Caco-2 (cell line): ENCODE results near the gene TARM1. TPM values are rescaled to one million over a fixed set of nuclear protein-coding genes. Genes with fewer than 3 reads are reported as not detected.
A peak's percentile ranks its signal among the peaks of the same experiment; 100 is the strongest.

Experiments used
- BruUV-seq: library from RNA; stranded (reverse); fragments of 400-500 nt; replicated peaks from 2 replicates; lab custom pipeline; 2021; lab: Mats Ljungman, UMichigan
- CTCF ChIA-PET: fragments of 300-600 bp; sonication (Branson Sonifier 250); formaldehyde crosslinking; loops from one replicate; lab custom pipeline; 2022; ENCODE audit warnings: antibody characterized with exemption; lab: Charles Lee
- POLR2A ChIA-PET: fragments of 300-600 bp; sonication (Branson Sonifier 250); formaldehyde crosslinking; loops from one replicate; lab custom pipeline; 2022; ENCODE audit warnings: antibody characterized with exemption; lab: Charles Lee
- DNase-seq, 2 experiments: peaks; one replicate each; pipeline versions ENCODE4 v3.0.0 to v3.0.0-alpha.2; 2020 to 2022
- H3K27me3 ChIP-seq: replicated peaks from 2 replicates; pipeline ENCODE4 v1.6.0; 2011; ENCODE audit warnings: low read length; ENCODE audit not compliant: control insufficient read depth, insufficient read depth
- H3K36me3 ChIP-seq: 2 replicates; pipeline ENCODE4 v1.5.1; 2011; ENCODE audit warnings: low read length; ENCODE audit not compliant: control insufficient read depth, insufficient read depth
- H3K4me1 ChIP-seq: fragments of 250-450 bp; sonication (Bioruptor Pico); 2 replicates; pipeline ENCODE4 v1.5.1; 2020; ENCODE audit warnings: mild to moderate bottlenecking
- H3K4me3 ChIP-seq: 2 replicates; pipeline ENCODE4 v1.5.1; 2011; ENCODE audit warnings: low read depth, mild to moderate bottlenecking, control low read depth, low read length
- H3K9me3 ChIP-seq: fragments of 250-450 bp; sonication (Bioruptor Pico); 2 replicates; pipeline ENCODE4 v1.5.1; 2020; ENCODE audit warnings: mild to moderate bottlenecking, moderate library complexity
- H3K27ac Mint-ChIP-seq: one replicate; pipeline ENCODE4 v1.8.0; 2022; ENCODE audit warnings: mixed read lengths; ENCODE audit not compliant: unreplicated experiment
- H3K27me3 Mint-ChIP-seq: one replicate; pipeline ENCODE4 v1.8.0; 2022; ENCODE audit warnings: mixed read lengths; ENCODE audit not compliant: insufficient read depth, unreplicated experiment
- H3K36me3 Mint-ChIP-seq: one replicate; pipeline ENCODE4 v1.8.0; 2022; ENCODE audit warnings: mild to moderate bottlenecking, mixed read lengths; ENCODE audit not compliant: insufficient read depth, unreplicated experiment
- H3K4me1 Mint-ChIP-seq: one replicate; pipeline ENCODE4 v1.8.0; 2022; ENCODE audit warnings: low read depth, mixed read lengths; ENCODE audit not compliant: unreplicated experiment
- H3K4me3 Mint-ChIP-seq: one replicate; pipeline ENCODE4 v1.8.0; 2022; ENCODE audit warnings: mild to moderate bottlenecking, moderate library complexity, mixed read lengths; ENCODE audit not compliant: unreplicated experiment
- H3K9me3 Mint-ChIP-seq: one replicate; pipeline ENCODE4 v1.8.0; 2022; ENCODE audit warnings: mixed read lengths; ENCODE audit not compliant: unreplicated experiment
- intact Hi-C: fragments of 100-400 bp; cut with micrococcal nuclease; formaldehyde crosslinking; loops from one replicate; pipeline ENCODE4 v1.10.0; 2022; ENCODE audit not compliant: unreplicated experiment
- total RNA-seq: library from RNA; stranded (reverse); gene quantifications from 2 replicates; pipeline ENCODE4 v1.2.3, GENCODE V29; 2022
- TF ChIP-seq, protein P1 (sequence below), 2 experiments: fragments of 200-600 bp in 1 of 2; IDR thresholded peaks; 1 replicate in 1 of 2; 2 replicates in 1 of 2; pipeline versions ENCODE4 v1.5.1 to v1.8.0; 2011 to 2022; ENCODE audit warnings: antibody characterized with exemption in 1 of 2, control low read depth in 1 of 2, inconsistent platforms in 1 of 2, low read depth in 1 of 2, low read length in 1 of 2, mild to moderate bottlenecking in 1 of 2, moderate library complexity in 1 of 2; ENCODE audit not compliant: insufficient read depth in 1 of 2, severe bottlenecking in 1 of 2, unreplicated experiment in 1 of 2

The TARM1 gene
- total RNA-seq, 1 experiment from 2014 or later: not detected

DNA sequence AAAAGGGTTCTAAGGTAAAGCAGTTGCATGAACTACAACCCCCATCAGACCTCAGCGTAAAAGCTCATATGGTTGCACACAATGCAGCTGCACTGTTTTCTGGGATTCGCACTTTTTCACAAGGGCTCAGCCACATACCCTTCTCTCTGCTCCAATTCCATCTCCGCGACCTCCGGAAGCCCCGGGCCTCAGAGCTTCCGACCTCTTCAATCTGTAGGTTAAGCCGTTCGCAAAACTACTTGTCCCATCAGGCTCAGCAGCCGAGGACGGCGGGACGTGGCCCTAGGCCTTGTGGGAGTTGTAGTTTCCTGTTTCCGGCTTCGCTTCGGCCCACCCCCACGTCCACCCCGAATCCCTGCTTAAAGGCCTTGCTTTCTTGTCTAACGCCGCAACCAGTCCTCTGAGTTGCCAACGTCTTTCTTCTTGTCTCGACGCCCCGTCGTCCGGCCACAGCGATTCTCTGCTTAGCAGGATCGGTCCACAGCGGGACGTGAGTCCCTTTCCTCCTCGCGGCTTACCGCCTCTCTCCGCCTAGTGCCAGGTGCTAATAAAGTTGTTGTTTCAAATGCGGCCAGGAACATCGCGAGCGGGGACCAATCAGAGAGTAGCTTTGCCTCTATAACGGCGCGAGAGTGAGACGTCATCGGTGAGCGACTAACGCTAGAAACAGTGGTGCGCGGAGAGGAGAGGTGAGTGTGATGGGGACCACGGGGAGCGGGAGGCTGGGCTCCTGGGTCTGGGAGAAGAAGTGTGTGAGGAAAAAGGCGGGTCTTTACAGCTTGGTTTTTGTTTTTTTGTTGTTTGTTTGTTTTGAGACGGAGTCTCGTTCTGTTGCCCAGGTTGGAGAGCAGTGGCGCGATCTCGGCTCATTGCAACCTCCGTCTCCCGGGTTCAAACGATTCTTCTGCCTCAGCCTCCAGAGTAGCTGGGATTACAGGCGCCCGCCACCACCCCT is 34.2 kb upstream of the TARM1 start, which contains the start of the genes PRPF31 and TFPT:
PRPF31 (plus strand) TSS at position 646 of the 955 bp plus-strand sequence. CDS start 2,525 bp downstream, outside the sequence.
TFPT (minus strand) TSS at position 549 of the 955 bp plus-strand sequence; CDS start at position 161, 388 bp downstream.
- ChIA-PET POLR2A (interaction anchor here (0.6 to 2.9 kb wide), 5 partner anchors 12 to 74 kb away, joined by 3 to 31 read pairs (median 4); partner anchors contain the start of genes CNOT3, LENG1 and MBOAT7), CTCF (interaction anchor here (0.6 to 1.2 kb wide), 5 partner anchors 9 to 262 kb away, joined by 3 to 5 read pairs (median 3); partner anchors contain the start of gene CNOT3)
- no peaks in the 10 kb centered on the region for H3K27me3 ChIP-seq
- peaks cover 16% of the 10 kb centered on the region for H3K4me1 Mint-ChIP-seq
- 0 out of 2 replicates have a peak, but pooled peaks cover 7% of the 10 kb centered on the region for H3K4me1 ChIP-seq
- TSS peak; percentile 89 for BruUV-seq
- intact Hi-C loops: loop anchor here (1.0 kb wide), 3 partner anchors 13 to 75 kb away; partner anchors contain the start of genes CNOT3 and NDUFA3
- H3K36me3 Mint-ChIP-seq: peaks cover 65% of the 10 kb centered on the region
- peak within 1 kb of the TSS; percentile 43 for H3K4me3 ChIP-seq
- TF ChIP-seq, protein P1, sequence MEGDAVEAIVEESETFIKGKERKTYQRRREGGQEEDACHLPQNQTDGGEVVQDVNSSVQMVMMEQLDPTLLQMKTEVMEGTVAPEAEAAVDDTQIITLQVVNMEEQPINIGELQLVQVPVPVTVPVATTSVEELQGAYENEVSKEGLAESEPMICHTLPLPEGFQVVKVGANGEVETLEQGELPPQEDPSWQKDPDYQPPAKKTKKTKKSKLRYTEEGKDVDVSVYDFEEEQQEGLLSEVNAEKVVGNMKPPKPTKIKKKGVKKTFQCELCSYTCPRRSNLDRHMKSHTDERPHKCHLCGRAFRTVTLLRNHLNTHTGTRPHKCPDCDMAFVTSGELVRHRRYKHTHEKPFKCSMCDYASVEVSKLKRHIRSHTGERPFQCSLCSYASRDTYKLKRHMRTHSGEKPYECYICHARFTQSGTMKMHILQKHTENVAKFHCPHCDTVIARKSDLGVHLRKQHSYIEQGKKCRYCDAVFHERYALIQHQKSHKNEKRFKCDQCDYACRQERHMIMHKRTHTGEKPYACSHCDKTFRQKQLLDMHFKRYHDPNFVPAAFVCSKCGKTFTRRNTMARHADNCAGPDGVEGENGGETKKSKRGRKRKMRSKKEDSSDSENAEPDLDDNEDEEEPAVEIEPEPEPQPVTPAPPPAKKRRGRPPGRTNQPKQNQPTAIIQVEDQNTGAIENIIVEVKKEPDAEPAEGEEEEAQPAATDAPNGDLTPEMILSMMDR (IDR thresholded peaks at IDR 0.05; ENCODE audit: insufficient read depth in 1 of 2, low read depth in 1 of 2, low read length in 1 of 2, severe bottlenecking in 1 of 2, unreplicated experiment in 1 of 2): no peak
- H3K4me3 Mint-ChIP-seq: peak within 1 kb of the TSS; percentile 95
- peak; percentile 95 to 98 for DNase-seq
- H3K36me3 ChIP-seq: peaks cover 3% of the 10 kb centered on the region
- no peaks in the 10 kb centered on the region for H3K27me3 Mint-ChIP-seq
- H3K9me3 ChIP-seq: no peaks in the 10 kb centered on the region
- no peaks in the 10 kb centered on the region for H3K9me3 Mint-ChIP-seq
- peak within 1 kb of the TSS; percentile 96 for H3K27ac Mint-ChIP-seq

DNA sequence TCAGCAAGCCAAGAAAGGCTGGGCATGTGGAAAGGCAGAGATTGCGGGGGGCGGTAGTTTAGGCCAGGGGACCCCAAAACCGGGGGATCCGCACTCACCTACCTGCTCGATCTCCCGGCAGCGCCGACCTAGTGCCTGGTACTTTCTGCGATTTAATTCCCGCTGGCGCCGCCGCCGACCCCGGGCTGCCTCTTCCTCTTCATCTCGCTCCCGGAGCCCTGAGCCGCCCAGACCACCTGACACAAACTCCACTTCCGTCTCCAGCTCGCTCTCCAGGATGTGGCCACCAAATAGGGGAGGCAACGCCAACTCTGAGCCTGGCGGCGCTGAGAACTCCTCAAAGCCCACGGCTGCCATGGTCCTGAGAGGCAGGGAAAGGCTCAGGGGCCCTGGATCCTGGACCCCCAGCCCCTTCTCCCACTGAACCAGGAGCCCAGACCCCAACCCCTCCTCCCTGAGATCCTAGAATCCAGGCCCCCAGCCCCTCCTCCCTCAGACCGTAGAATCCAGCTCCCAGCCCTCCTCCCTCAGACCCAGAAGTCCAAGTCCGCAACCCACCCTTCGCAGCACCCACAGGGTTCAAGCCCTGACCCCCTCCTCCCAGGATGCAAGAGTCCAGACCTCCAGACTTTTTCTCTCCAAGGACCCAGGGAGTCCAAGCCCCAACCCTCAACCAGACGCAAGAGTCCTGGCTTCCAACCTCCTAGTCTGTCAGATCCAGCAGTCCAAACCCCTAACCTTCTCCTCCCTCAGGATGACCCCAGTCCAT is 33.4 kb upstream of the TARM1 start:
- POLR2A ChIA-PET: interaction anchor here (0.6 to 2.9 kb wide), 4 partner anchors 11 to 50 kb away, joined by 3 to 31 read pairs (median 4); partner anchors contain the start of genes CNOT3 and LENG1
- Histone ChIP-seq H3K27me3 (no peaks in the 10 kb centered on the region), H3K4me3 (peak overlapping the region; percentile 43), H3K4me1 (0 out of 2 replicates have a peak, but pooled peaks cover 7% of the 10 kb centered on the region), H3K9me3 (no peaks in the 10 kb centered on the region), H3K36me3 (peaks cover 1% of the 10 kb centered on the region)
- Mint-ChIP-seq H3K4me3 (peak overlapping the region; percentile 95), H3K4me1 (peaks cover 16% of the 10 kb centered on the region), H3K27me3 (no peaks in the 10 kb centered on the region), H3K27ac (peak overlapping the region; percentile 96), H3K9me3 (no peaks in the 10 kb centered on the region), H3K36me3 (peaks cover 65% of the 10 kb centered on the region)
- BruUV-seq: no TSS peak
- intact Hi-C loops: loop anchor here (1.0 kb wide), 3 partner anchors 12 to 76 kb away; partner anchors contain the start of genes CNOT3 and NDUFA3
- no peak for DNase-seq
- TF ChIP-seq, protein P1 (IDR thresholded peaks at IDR 0.05; ENCODE audit: insufficient read depth in 1 of 2, low read depth in 1 of 2, low read length in 1 of 2, severe bottlenecking in 1 of 2, unreplicated experiment in 1 of 2): no peak
- CTCF ChIA-PET: interaction anchor here (0.6 to 1.2 kb wide), 4 partner anchors 8 to 1517 kb away, joined by 3 to 5 read pairs (median 4); partner anchors contain the start of gene CNOT3
